Esophagus squamous epithelium (tissue), 4 donors: ENCODE measurements around the gene SF3A2.

Experiments used
- CTCF ChIP-seq, 6 experiments: fragments of 450-650 bp in 4 of 6; fragments of 200-600 bp in 2 of 6; sonication (generic) in 2 of 6; IDR thresholded peaks; one replicate each; pipeline ENCODE4 v1.5.1; 2016 to 2019; ENCODE audit warnings: antibody characterized with exemption in 6 of 6, mild to moderate bottlenecking in 4 of 6, moderate library complexity in 4 of 6
- POLR2A ChIP-seq, 4 donors: fragments of 450-650 bp; IDR thresholded peaks; one replicate each; pipeline ENCODE4 v1.6.1; 2017; ENCODE audit warnings: antibody characterized with exemption in 4 of 4, mild to moderate bottlenecking in 4 of 4, moderate library complexity in 3 of 4

GRCh38 chr19:2248136-2249009 is 11.7 kb downstream of the SF3A2 start:
- TF ChIP-seq POLR2A (IDR thresholded peaks at IDR 0.05) (no peak), CTCF (IDR thresholded peaks at IDR 0.05) (no peak)
